ENCODE results near the gene IRF2BP2. TPM values are rescaled to one million over a fixed set of nuclear protein-coding genes. Genes with fewer than 3 reads are reported as not detected.
"Not testable (repeated sequence)": the region's sequence is repeated elsewhere in the genome, so short reads cannot be mapped to it uniquely, and the experiment has no call there.

The IRF2BP2 gene
- total RNA-seq, 1 donor: 60.9 TPM

- DNase-seq (ENCODE audit: low read depth): no peak
- H3K4me3 ChIP-seq (ENCODE audit: low read depth, low read length): no peak overlapping the region
- TF ChIP-seq, protein P1, sequence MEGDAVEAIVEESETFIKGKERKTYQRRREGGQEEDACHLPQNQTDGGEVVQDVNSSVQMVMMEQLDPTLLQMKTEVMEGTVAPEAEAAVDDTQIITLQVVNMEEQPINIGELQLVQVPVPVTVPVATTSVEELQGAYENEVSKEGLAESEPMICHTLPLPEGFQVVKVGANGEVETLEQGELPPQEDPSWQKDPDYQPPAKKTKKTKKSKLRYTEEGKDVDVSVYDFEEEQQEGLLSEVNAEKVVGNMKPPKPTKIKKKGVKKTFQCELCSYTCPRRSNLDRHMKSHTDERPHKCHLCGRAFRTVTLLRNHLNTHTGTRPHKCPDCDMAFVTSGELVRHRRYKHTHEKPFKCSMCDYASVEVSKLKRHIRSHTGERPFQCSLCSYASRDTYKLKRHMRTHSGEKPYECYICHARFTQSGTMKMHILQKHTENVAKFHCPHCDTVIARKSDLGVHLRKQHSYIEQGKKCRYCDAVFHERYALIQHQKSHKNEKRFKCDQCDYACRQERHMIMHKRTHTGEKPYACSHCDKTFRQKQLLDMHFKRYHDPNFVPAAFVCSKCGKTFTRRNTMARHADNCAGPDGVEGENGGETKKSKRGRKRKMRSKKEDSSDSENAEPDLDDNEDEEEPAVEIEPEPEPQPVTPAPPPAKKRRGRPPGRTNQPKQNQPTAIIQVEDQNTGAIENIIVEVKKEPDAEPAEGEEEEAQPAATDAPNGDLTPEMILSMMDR (IDR thresholded peaks at IDR 0.05; ENCODE audit: insufficient read depth, low read depth, low read length): no peak
These were observed 35.0 kb upstream of the IRF2BP2 start for GRCh38 chr1:234644928-234645327.

GRCh38 chr1:234643850-234644134, 33.8 kb upstream of the IRF2BP2 start:
- TF ChIP-seq, protein P1 (IDR thresholded peaks at IDR 0.05; ENCODE audit: insufficient read depth, low read depth, low read length): no peak
- no peak for DNase-seq (ENCODE audit: low read depth)
- H3K4me3 ChIP-seq (ENCODE audit: low read depth, low read length): no peak overlapping the region

DNA sequence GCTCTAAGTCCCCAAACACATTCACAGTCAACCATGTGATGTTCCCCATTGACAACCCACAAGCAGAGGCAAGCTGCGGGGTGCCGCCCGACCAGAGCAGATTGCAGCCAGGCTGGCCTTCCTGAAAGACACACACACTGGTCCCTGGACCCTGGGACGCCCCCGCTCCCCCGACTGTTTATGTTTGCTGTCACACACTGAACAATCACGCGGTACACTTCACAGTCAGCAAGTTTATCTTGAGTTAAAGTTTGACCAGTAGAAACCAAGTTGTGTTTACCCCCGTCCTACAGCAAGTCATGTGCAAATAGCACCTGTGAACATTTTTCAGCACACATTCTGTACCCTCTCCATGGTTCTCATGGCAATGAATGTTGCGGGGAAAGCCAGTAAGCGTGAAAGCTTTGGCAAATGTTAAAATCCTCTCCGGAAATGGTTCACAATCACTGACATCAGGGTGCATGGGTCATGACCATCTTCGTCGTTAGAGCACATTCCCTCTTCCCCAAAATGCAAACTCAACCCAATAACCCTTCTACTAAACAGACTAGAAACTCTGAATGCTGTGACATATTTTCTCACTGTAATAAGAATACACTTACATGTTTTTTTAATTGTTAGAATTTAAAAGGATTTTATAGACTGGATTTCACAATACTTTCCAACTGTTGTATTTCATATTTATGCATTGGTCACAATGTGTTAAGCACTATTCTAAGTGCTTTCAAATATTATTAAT, 33.3 kb upstream of the IRF2BP2 start:
- H3K4me3 ChIP-seq (ENCODE audit: low read depth, low read length): no peak overlapping the region
- TF ChIP-seq, protein P1 (IDR thresholded peaks at IDR 0.05; ENCODE audit: insufficient read depth, low read depth, low read length): no peak
- no peak for DNase-seq (ENCODE audit: low read depth)

DNA sequence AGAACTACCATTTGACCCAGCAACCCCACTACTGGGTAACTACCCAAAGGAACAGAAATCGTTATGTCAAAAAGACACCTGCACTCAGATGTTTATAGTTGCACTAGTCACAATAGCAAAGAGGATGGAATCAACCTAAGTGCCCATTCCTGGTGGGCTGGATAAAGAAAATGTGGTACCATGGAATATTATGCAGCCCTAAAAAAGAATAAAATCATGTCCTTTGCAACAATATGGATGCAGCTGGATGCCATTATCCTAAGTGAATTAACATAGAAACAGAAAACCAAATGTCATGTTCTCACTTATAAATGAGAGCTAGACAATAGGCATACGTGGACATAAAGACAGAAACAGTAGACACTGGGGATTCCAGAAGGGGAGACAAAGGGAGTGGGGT, 32.5 kb upstream of the IRF2BP2 start:
- DNase-seq (ENCODE audit: low read depth): no peak
- H3K4me3 ChIP-seq (ENCODE audit: low read depth, low read length): no peak overlapping the region

DNA sequence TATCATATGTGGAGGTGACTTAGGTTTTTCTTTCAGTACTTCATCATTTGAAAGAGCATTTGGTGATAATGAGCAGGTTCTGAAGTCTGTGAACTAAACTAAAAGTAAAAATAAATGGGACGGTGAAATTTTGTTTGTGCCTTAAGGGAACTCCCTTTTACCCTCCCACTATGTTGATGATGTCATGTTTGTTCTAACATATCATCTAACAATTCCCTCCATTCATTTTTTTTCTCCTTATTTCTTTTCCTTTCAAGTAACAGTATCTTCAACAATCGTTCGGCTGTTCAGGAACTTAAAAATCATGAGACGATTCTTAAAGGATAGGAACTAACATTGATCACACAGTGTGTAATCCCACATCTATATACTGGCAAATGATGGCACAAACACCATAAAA, 30.0 kb upstream of the IRF2BP2 start:
- H3K4me3 ChIP-seq (ENCODE audit: low read depth, low read length): no peak overlapping the region
- no peak for DNase-seq (ENCODE audit: low read depth)
- TF ChIP-seq, protein P1 (IDR thresholded peaks at IDR 0.05; ENCODE audit: insufficient read depth, low read depth, low read length): no peak

More for the DNA sequence above, 32.5 kb upstream of the IRF2BP2 start:
- TF ChIP-seq, protein P1 (IDR thresholded peaks at IDR 0.05; ENCODE audit: insufficient read depth, low read depth, low read length): no peak

DNA sequence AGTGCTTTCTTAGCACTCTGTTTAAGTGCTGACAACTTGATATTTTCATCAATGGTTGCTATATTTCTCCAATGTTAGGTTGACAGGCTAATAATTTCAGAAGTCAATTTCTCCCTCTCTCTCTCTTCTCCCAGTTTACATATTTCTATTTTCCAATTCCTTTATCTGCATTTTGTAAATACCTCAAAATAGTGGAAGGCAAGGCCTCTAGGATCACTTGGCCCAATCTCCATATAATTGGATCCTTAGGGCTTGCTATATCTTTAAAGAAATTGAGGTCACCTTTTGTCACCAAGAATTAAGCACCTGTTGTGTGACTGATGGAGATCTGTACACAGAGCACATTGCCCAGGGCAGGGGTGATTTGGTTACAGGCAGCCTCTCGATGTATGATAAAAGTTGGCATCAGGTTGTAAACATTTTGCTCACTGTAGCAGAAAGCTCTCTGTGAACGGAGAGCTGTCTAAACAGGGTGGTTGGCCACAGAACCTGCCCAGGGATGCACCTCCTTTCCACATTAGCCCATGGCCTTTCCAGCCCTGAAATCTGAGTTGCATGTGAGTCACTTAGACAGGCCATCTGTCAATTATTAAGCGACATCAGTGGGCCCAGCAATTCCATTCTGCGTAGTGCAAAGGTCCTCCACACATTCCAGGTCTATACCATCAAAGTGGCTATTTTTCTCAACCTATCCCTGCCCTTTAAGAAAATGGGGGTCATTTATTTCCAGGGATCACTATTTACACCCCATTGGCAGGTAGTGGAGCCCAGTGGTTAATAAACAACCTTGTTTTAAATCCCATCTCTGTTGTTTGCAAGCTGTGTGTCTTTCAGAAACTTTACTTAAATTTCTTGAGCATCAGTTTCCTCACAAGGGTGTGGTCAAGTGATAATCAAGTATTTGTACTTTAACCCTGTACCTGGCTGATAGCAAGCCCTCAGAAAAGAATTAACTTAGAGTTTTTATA, 29.1 kb upstream of the IRF2BP2 start:
- DNase-seq (ENCODE audit: low read depth): no peak
- TF ChIP-seq, protein P1 (IDR thresholded peaks at IDR 0.05; ENCODE audit: insufficient read depth, low read depth, low read length): no peak
- no peak overlapping the region for H3K4me3 ChIP-seq (ENCODE audit: low read depth, low read length)

DNA sequence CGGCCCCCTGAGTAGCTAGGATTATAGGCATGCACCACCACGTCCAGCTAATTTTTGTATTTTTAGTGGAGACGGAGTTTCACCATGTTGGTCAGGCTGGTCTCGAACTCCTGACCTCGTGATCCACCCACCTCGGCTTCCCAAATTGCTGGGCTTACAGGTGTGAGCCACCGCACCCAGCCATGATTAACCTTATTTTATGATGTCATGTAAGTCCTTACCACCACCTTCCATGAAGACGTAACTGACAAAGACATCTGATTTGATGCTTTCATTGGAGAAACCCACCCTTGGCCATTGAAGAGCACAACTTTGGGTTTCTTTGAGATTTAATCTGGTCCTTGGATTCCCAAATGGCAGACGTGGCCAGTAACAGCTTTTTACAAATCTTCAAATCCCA, 24.9 kb upstream of the IRF2BP2 start:
- not testable (repeated sequence) for H3K4me3 ChIP-seq (ENCODE audit: low read depth, low read length); DNase-seq (ENCODE audit: low read depth)
